Inflammatory macrophage treated with lipopolysaccharide for 1 hour (primary cell): ENCODE results near the gene SETDB1.

ENCODE experiments used
- DNase-seq, 2 donors: peaks; one replicate each; pipeline ENCODE4 v3.0.0-alpha.2; 2020 to 2022

The SETDB1 gene

DNA sequence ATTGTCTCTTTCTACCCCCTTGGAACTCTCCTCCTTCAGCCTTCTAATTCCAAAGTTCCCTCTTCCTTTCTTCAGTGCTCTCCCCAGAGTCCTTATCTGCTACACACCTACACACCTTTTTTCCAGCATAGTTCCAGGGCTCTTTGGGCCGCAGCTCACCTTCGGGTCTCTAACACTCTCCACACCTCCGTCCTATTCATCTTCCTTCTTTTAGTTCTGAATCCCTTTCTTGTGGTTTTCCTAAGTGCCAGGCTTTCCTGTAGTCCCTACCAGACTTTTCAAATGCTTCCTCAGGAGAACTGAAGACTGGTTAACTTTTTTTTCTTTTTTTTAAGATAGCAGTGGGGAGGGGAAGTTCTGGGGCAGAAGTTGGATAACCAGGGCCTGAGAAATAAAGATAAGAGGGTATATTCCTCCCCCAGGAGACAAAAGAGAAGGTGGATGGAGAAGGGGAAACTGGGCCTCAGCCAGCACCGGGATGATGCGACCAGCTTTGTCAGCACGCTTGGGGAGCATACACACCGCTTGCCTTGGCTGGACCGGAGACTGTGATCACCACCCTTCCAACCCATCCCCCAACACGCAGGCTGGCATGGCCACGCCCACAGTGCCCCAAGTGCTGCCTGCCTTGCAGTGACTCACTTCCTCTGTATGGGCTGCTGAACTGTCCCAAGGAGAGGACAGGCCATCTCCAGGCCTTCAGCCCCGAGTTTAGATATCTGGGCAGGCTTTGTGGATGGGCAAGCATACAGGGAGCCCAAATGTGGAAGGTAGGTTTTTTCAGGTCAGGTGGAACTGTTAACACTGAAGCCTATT, 50.9 kb downstream of the SETDB1 start:
- DNase-seq: peak; percentile 87

GRCh38 chr1:150979092-150980056, 53.2 kb downstream of the SETDB1 start:
- DNase-seq: peak; percentile 81 to 99

- no peak for DNase-seq
Observed at GRCh38 chr1:150981177-150981804, 55.1 kb downstream of the SETDB1 start.

DNA sequence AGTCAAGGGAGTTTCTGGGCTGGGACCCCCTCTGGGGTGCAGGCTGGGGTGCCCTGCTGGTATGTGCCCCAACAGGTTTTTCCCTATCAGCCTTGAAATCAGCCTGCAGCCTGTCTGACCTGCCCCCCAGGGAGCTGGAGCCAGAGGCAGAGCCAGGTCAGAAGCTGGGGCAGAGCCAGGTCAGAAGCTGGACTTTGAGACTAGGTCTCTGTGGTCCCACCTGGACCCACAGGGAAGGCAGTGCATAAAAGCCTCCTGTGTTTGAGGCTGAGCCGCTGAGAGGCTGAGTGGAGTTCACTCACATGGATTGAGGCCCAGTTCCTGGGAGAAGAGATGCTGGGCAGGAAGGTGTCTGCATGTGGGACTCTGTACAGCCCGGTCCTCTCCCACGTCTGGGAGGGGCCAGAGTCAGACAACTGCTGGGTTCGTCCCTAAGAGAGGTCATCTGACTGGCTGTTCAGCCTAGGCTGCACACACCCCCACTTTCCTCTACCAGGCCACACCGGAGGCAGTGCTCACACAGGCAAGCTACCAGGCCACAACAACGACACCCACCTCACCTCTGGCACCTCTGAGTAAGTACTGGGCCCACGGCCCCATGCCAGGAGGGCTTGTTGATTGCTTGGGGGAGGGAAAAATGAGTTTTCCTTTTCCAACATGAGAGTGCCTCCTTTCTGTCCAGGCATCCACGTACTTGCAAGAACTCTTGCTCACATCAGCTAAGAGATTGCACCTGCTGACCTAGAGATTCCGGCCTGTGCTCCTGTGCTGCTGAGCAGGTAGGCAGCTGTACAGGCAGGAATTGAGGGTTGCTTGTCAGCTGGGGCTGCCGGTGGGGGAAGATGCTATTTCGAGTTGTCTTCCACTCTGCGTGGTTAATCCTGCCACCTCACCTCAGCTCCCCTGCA, 55.9 kb downstream of the SETDB1 start, which contains the start of gene ANXA9:
ANXA9 (plus strand) TSS at position 488 of the 908 bp plus-strand sequence. CDS start 814 bp downstream, outside the sequence.
- peak in 1 of 2 donors; percentile 60 for DNase-seq

DNA sequence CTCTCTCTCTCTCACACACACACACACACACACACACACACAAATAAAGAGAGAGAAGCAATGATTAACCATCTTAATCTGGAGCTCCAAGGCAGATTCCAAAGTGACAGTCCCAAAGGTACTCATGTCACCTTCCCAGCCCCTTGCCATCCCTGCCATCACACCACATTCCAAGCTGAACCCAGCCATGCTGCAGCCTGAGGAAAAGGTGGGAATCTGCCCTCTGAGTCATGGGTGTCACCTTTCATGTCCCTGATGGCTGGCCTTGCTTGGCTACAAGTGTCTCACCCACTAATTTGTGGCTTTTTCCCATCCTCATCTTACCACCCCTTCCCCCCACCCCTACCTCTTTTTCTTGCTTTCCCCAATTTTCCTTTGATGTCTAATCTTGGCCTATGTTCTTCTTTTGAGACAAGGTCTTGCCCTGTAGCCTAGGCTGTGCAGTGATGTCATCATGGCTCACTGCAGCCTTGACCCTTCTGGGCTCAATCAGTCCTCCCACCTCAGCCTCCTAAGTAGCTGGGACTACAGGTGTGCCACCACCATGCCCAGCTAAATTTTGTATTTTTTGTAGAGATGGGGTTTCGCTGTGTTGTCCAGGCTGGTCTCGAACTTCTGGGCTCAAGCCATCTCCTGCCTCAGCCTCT, 59.1 kb downstream of the SETDB1 start:
- no peak for DNase-seq

DNA sequence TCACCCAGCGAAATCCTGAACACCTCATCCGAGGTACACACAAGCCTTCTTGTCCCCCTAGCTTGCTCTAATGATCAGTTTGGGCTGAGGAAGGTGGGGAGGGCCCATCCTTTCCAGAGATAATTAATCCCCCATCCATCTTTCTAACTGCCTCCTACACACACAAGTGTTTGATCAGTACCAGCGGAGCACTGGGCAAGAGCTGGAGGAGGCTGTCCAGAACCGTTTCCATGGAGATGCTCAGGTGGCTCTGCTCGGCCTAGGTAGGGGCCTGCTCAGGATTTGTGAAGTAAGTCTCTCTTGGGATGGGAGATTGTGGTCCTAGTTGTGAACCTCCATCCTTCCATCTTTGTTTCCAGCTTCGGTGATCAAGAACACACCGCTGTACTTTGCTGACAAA, 61.8 kb downstream of the SETDB1 start:
- no peak for DNase-seq

GRCh38 chr1:150992626-150993025, 66.5 kb downstream of the SETDB1 start:
- no peak for DNase-seq

- no peak for DNase-seq
Observed at GRCh38 chr1:150994248-150994647, 68.1 kb downstream of the SETDB1 start.

DNA sequence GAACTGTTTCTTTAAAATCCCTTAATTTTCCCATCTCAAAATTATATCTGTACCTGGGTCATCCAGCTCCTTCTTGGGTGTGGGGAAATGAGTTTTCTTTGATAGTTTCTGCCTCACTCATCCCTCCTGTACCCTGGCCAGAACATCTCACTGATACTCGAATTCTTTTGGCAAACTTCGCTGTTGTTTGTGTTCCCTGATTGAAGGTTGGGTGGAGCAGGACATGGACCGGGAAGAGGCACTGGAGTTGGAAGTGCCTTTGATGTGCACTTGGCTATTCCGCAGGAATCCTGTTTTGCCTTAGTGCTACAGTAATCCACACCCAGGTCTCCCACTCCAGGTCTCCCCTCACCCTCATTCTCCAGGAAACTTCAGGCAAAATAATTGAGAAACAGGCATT, 69.3 kb downstream of the SETDB1 start:
- DNase-seq: no peak

GRCh38 chr1:150995896-150996295, 69.7 kb downstream of the SETDB1 start:
- DNase-seq: peak in 1 of 2 donors; percentile 70

- no peak for DNase-seq
Observed at GRCh38 chr1:150997126-150997872, 71.1 kb downstream of the SETDB1 start.

GRCh38 chr1:150997949-150998348, 71.8 kb downstream of the SETDB1 start:
- no peak for DNase-seq

- peak; percentile 41 to 55 for DNase-seq
Observed at GRCh38 chr1:150999051-150999674, 73.0 kb downstream of the SETDB1 start.

GRCh38 chr1:150999926-151000325, 73.8 kb downstream of the SETDB1 start:
- DNase-seq: peak in 1 of 2 donors; percentile 40

DNA sequence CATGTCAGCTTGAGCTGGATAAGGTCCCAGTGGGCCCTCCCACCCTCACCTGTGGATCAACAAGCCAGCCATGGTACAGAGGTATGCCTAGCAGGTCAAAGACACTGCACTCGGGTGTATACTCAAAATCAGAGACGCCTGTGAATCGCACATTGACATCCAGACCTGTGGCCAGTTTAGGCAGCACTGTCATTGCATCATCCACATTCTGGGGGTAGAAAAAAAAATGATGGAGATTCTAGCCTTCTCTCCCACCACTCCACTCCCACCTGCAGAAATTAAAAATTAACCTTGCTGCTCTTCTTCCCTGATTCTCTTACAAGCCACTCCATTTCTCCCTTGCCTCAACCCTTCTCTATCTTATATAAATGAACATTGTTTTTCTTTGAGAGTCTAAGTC, 74.2 kb downstream of the SETDB1 start:
- DNase-seq: no peak

DNA sequence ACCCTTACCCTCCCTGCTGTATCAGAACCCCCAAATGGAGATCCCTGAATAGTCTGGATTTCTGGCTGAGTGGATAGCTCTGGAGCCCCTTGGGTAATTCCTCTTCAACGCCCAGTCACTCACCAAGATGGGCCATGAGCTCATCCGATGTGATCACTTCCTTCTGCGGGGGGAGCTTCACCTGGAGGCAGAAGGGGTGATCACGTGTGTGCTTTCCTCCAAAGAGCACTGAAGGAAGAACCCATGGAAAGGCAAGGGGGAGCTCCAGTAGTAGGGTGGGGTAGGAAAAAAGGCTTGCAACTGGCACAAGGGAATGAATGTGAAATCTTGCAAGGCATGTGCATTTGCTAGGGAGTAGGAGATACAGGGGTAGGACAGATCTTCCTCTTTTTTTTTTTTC, 75.4 kb downstream of the SETDB1 start:
- DNase-seq: peak; percentile 66 to 78

DNA sequence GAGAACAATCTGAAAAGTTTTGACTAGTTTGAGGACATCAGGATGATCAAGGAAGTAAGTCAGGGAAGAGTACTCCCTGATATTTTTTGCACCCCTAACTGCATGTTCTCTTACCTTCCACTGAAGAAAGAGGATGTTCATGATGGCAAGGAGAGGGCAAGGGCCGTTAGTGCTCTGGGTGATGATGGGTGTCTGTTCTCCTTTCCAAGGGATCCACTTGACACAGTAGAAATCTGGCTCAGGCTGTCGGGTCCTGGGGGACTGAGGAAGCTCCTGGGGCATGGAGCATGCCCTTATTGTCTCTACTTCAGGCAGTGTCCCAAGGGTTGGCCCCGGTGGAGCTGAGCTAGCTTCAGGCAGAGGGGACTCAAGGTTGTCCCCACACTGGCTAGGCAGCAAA, 75.9 kb downstream of the SETDB1 start:
- DNase-seq: peak in 1 of 2 donors; percentile 24

DNA sequence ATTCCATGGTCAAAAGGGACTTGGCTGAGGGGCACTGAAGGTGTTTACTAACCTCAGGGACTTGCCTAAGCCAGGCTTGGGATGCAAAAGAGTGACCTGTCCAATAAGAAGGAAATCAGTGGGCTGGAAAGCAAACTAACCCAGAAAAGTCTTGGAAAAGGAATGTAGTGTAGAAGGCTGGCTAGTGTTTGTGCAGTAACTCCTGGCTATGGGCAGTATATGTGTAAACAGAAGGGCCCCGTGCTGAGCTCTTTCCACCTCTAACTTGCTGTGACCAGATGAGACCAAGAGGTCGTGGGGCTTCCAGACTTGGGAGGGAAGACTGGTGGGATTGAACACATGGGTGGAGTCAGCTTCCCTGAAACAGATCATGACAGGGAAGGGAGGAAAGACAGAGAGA, 76.4 kb downstream of the SETDB1 start:
- no peak for DNase-seq

GRCh38 chr1:151003180-151003579, 77.0 kb downstream of the SETDB1 start:
- DNase-seq: no peak

GRCh38 chr1:151005729-151006319, 79.7 kb downstream of the SETDB1 start:
- no peak for DNase-seq
